Activated naive CD8-positive, alpha-beta T cell treated with anti-CD3 and anti-CD28 coated beads, Interleukin-2, amount 10 ng/mL, durations not matched to agents 7 days and 5 days (primary cell): Measurements from ENCODE around the gene EVI2B. TPM values are rescaled to one million over a fixed set of nuclear protein-coding genes. Genes with fewer than 3 reads are reported as not detected.
"Not testable (repeated sequence)": the region's sequence is repeated elsewhere in the genome, so short reads cannot be mapped to it uniquely, and the experiment has no call there.

ENCODE experiments used
- ATAC-seq: fragments of 150-1000 bp; cut with Tn5 transposase; one replicate; pipeline ENCODE4 v1.10.0; 2021; ENCODE audit warnings: low read depth, moderate library complexity
- POLR2A ChIA-PET: fragments of 350-600 bp; sonication (Branson Sonifier 250); formaldehyde crosslinking; loops from one replicate; lab custom pipeline; 2021; ENCODE audit warnings: antibody characterized with exemption; lab: Charles Lee
- DNase-seq: peaks from one replicate; pipeline ENCODE4 v3.0.0; 2021
- H3K27ac Mint-ChIP-seq: one replicate; pipeline ENCODE4 v1.8.0; 2022; ENCODE audit warnings: mild to moderate bottlenecking, mixed read lengths
- H3K27me3 Mint-ChIP-seq: one replicate; pipeline ENCODE4 v1.8.0; 2022; ENCODE audit warnings: mild to moderate bottlenecking, moderate library complexity, mixed read lengths
- H3K36me3 Mint-ChIP-seq: one replicate; pipeline ENCODE4 v1.8.0; 2021; ENCODE audit warnings: mild to moderate bottlenecking, mixed read lengths
- H3K4me1 Mint-ChIP-seq: one replicate; pipeline ENCODE4 v1.8.0; 2021; ENCODE audit warnings: mixed read lengths
- H3K4me3 Mint-ChIP-seq: one replicate; pipeline ENCODE4 v1.8.0; 2022; ENCODE audit warnings: mild to moderate bottlenecking, moderate library complexity, mixed read lengths
- H3K9me3 Mint-ChIP-seq: one replicate; pipeline ENCODE4 v1.8.0; 2021; ENCODE audit warnings: mixed read lengths
- total RNA-seq, 2 experiments: library from RNA; stranded (reverse); gene quantifications; one replicate each; pipeline ENCODE4 v1.2.3, GENCODE V29; 2021

EVI2B gene
- total RNA-seq, 2 experiments from 2014 or later = 88.5 to 100 TPM

DNA sequence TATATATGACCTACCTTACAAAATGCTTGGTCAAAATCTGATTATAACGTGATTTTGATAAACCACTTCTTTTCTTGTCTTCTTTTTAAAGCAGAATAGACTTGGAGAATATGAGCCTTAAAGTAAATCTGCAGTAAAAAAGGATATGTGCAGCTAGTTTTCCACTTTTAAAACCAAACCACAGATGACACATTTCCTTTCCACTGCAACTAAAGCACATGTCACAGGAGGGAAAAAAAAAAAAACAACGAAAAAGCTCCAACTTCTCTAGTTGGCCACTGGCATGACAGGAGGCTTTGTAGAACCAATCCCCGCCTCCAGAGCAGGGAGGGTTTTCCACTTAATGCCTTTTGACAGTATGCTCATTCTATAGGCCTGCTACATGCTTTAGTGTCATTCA is 7.6 kb upstream of the EVI2B start, which contains the start of gene EVI2A:
TSS of gene EVI2A (minus strand) at position 142 of the 400 bp plus-strand sequence. CDS start 2,609 bp downstream, outside the sequence.
- Mint-ChIP-seq H3K4me3 (peak within 1 kb of the TSS; percentile 89), H3K27me3 (no peaks in the 10 kb centered on the region), H3K27ac (peak within 1 kb of the TSS; percentile 97), H3K4me1 (peaks cover 22% of the 10 kb centered on the region), H3K36me3 (peaks cover 22% of the 10 kb centered on the region), H3K9me3 (no peaks in the 10 kb centered on the region)
- ATAC-seq = peak; percentile 94
- peak; percentile 50 for DNase-seq
- POLR2A ChIA-PET = interaction anchor here (0.6 to 2.1 kb wide), 6 partner anchors 10 to 187 kb away, joined by 3 to 54 read pairs (median 7); partner anchors contain the start of gene EVI2B

DNA sequence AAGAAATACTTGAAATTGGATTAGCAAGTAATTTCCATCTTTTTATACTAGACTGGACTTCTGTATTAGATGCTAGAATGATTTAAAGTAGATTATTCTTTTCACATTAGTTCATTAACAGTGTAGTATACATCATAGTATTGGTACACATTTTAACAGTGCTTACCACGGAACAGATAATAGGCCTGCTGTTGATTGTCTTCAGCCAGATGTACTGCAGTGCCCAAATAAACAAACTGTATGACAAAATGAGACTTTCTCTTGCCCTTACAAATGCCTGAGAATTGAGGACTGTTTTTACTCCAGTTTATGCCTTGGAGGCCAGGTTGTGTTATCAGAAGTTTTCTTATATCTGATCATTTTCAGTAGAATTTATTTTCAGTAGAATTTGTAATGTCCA is 6.9 kb upstream of the EVI2B start:
- POLR2A ChIA-PET = interaction anchor here (0.6 to 3.6 kb wide), 5 partner anchors 9 to 188 kb away, joined by 3 to 125 read pairs (median 12); partner anchors contain the start of gene EVI2B
- peaks cover 26% of the 10 kb centered on the region for H3K4me1 Mint-ChIP-seq
- peak overlapping the region; percentile 97 for H3K27ac Mint-ChIP-seq
- H3K36me3 Mint-ChIP-seq = peaks cover 23% of the 10 kb centered on the region
- peak overlapping the region; percentile 89 for H3K4me3 Mint-ChIP-seq
- H3K9me3 Mint-ChIP-seq = no peaks in the 10 kb centered on the region
- H3K27me3 Mint-ChIP-seq = no peaks in the 10 kb centered on the region
- no peak for ATAC-seq
- no peak for DNase-seq

DNA sequence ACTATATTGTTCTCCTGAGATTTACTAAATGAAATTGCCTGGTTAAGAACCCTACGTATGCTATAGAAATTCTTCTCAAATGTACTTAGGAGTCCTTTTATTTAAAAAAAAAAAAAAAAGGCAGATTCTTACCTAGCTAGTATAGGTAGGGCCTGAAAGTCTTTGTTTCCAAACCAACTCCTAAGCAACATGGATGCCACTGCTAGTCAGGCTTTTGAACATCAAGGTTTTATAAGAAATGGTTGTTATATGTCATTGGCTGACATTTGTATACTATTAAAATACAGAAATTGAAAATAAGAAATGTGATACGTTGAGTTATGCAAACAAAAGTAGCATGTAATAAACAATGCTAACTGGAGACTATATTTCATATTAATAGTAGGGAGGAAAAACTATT is 6.4 kb upstream of the EVI2B start:
- peaks cover 21% of the 10 kb centered on the region for H3K36me3 Mint-ChIP-seq
- DNase-seq = no peak
- ATAC-seq = no peak
- H3K9me3 Mint-ChIP-seq = no peaks in the 10 kb centered on the region
- peak overlapping the region; percentile 97 for H3K27ac Mint-ChIP-seq
- H3K4me3 Mint-ChIP-seq = peak overlapping the region; percentile 89
- peaks cover 30% of the 10 kb centered on the region for H3K4me1 Mint-ChIP-seq
- POLR2A ChIA-PET = interaction anchor here (0.6 to 3.6 kb wide), 4 partner anchors 11 to 189 kb away, joined by 3 to 125 read pairs (median 5); no protein-coding TSS in a partner anchor
- no peaks in the 10 kb centered on the region for H3K27me3 Mint-ChIP-seq

DNA sequence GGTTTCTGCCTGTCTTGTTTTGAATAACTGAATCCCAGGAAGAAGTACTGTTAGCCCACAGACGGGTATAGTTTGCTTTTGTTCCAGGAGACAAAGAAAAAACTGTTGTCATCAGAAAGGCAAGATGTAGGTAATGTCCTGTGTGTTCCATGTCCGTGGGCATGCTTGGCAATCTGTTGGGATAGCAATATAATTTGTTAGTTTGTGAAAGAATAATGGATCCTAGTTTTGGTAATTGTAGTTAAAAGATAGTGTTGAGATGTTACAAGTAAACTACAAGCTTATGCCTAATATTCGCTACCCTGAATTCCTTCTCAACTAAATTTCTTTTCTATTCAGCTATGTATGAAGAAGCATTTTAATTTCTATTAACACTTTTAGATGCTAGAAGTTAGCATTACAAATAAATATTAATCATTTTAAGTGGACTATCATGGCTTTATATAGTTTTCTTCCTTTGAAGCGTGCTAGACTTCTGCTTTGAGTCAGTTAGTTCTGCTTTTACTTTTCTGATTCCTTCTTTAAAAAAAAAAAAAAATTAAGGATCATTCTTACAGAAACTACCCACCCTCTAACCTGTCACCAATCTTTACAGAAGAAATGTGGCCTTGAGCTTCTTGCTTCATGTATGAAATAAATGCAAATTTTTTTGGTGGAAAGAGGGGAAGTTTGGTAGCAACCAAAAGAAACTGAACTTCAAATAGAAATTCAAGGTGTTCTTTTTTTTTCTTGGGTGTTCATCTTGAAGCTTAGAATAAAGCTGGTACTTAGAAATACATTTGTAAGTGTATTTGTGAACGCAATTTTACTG is 5.2 kb upstream of the EVI2B start:
- no peak for ATAC-seq
- Mint-ChIP-seq H3K27ac (peak overlapping the region; percentile 96), H3K4me1 (peaks cover 38% of the 10 kb centered on the region), H3K27me3 (no peaks in the 10 kb centered on the region), H3K4me3 (peak overlapping the region; percentile 89), H3K9me3 (no peaks in the 10 kb centered on the region), H3K36me3 (peaks cover 21% of the 10 kb centered on the region)
- POLR2A ChIA-PET = interaction anchor here (0.7 to 3.6 kb wide), 7 partner anchors 9 to 495 kb away, joined by 3 to 125 read pairs (median 7); partner anchors contain the start of gene CRLF3
- DNase-seq = no peak

GRCh38 chr17:31318298-31318801 is 4.5 kb upstream of the EVI2B start:
- peak overlapping the region; percentile 89 for H3K4me3 Mint-ChIP-seq
- no peaks in the 10 kb centered on the region for H3K27me3 Mint-ChIP-seq
- H3K4me1 Mint-ChIP-seq = peaks cover 37% of the 10 kb centered on the region
- peak overlapping the region; percentile 96 for H3K27ac Mint-ChIP-seq
- no peaks in the 10 kb centered on the region for H3K9me3 Mint-ChIP-seq
- ATAC-seq (peak; percentile 17), DNase-seq (peak; percentile 32)
- peaks cover 18% of the 10 kb centered on the region for H3K36me3 Mint-ChIP-seq
- POLR2A ChIA-PET = interaction anchor here (0.7 to 3.6 kb wide), 7 partner anchors 9 to 494 kb away, joined by 3 to 125 read pairs (median 7); partner anchors contain the start of gene CRLF3

GRCh38 chr17:31314782-31315100 is 887 bp upstream of the EVI2B start:
- H3K27me3 Mint-ChIP-seq = no peaks in the 10 kb centered on the region
- H3K4me3 Mint-ChIP-seq = peak overlapping the region; percentile 67
- H3K9me3 Mint-ChIP-seq = no peaks in the 10 kb centered on the region
- ATAC-seq (no peak), DNase-seq (no peak)
- POLR2A ChIA-PET = interaction anchor here (1.1 to 2.1 kb wide), 2 partner anchors 58 to 174 kb away, joined by 3 to 7 read pairs; no protein-coding TSS in a partner anchor
- H3K36me3 Mint-ChIP-seq = peaks cover 25% of the 10 kb centered on the region
- peak overlapping the region; percentile 81 for H3K27ac Mint-ChIP-seq
- peaks cover 45% of the 10 kb centered on the region for H3K4me1 Mint-ChIP-seq

DNA sequence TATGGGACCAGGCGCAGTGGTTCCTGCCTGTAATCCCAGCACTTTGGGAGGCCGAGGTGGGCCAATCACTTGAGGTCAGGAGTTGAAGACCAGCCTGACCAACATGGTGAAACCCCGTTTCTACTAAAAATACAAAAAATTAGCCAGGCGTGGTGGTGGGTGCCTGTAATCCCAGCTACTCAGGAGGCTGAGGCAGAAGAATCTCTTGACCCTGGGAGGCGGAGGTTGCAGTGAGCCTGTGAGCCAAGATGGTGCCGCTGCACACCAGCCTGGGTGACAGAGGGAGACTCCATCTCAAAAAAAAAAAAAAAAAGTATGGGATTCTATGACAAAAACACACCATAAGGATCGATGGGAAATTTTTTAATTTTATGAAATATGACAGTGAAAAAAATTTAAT is 1.6 kb downstream of the EVI2B start:
- Mint-ChIP-seq H3K4me3 (peak overlapping the region; percentile 92), H3K36me3 (peaks cover 18% of the 10 kb centered on the region), H3K4me1 (peaks cover 52% of the 10 kb centered on the region), H3K27ac (peak overlapping the region; percentile 97)
- not testable (repeated sequence) for H3K9me3 Mint-ChIP-seq, H3K27me3 Mint-ChIP-seq, ATAC-seq
- DNase-seq = peak; percentile 57
- POLR2A ChIA-PET = interaction anchor here (4.8 to 6.0 kb wide), 2 partner anchors 7 to 10 kb away, joined by 54 to 125 read pairs; partner anchors contain the start of gene EVI2A

GRCh38 chr17:31311526-31311925 is 2.3 kb downstream of the EVI2B start:
- no peaks in the 10 kb centered on the region for H3K27me3 Mint-ChIP-seq
- POLR2A ChIA-PET = interaction anchor here (1.6 to 6.0 kb wide), 3 partner anchors 7 to 20 kb away, joined by 3 to 125 read pairs (median 54); partner anchors contain the start of gene EVI2A

GRCh38 chr17:31310886-31311285 is 3.0 kb downstream of the EVI2B start:
- Mint-ChIP-seq H3K27me3 (no peaks in the 10 kb centered on the region), H3K4me3 (peak overlapping the region; percentile 92), H3K4me1 (peaks cover 53% of the 10 kb centered on the region), H3K9me3 (no peaks in the 10 kb centered on the region), H3K27ac (peak overlapping the region; percentile 97), H3K36me3 (peaks cover 28% of the 10 kb centered on the region)
- DNase-seq = peak; percentile 41
- POLR2A ChIA-PET = interaction anchor here (1.0 to 6.0 kb wide), 7 partner anchors 8 to 502 kb away, joined by 3 to 125 read pairs (median 3); partner anchors contain the start of genes CRLF3 and EVI2A
- peak; percentile 21 for ATAC-seq

More at GRCh38 chr17:31311526-31311925, 2.3 kb downstream of the EVI2B start:
- peak overlapping the region; percentile 97 for H3K27ac Mint-ChIP-seq
- no peaks in the 10 kb centered on the region for H3K9me3 Mint-ChIP-seq
- no peak for DNase-seq
- H3K36me3 Mint-ChIP-seq = peaks cover 23% of the 10 kb centered on the region
- peaks cover 51% of the 10 kb centered on the region for H3K4me1 Mint-ChIP-seq
- peak overlapping the region; percentile 92 for H3K4me3 Mint-ChIP-seq
- ATAC-seq = no peak

- Mint-ChIP-seq H3K4me3 (peak overlapping the region; percentile 89), H3K9me3 (peaks cover under 1% of the 10 kb centered on the region), H3K36me3 (peaks cover 34% of the 10 kb centered on the region), H3K27me3 (no peaks in the 10 kb centered on the region), H3K27ac (peak overlapping the region; percentile 97), H3K4me1 (peaks cover 51% of the 10 kb centered on the region)
- ATAC-seq = peak; percentile 53
- POLR2A ChIA-PET = interaction anchor here (1.0 to 6.0 kb wide), 8 partner anchors 9 to 501 kb away, joined by 3 to 125 read pairs (median 3); partner anchors contain the start of genes CRLF3 and EVI2A
- DNase-seq = no peak
Observed at GRCh38 chr17:31310260-31310659, 3.6 kb downstream of the EVI2B start.

DNA sequence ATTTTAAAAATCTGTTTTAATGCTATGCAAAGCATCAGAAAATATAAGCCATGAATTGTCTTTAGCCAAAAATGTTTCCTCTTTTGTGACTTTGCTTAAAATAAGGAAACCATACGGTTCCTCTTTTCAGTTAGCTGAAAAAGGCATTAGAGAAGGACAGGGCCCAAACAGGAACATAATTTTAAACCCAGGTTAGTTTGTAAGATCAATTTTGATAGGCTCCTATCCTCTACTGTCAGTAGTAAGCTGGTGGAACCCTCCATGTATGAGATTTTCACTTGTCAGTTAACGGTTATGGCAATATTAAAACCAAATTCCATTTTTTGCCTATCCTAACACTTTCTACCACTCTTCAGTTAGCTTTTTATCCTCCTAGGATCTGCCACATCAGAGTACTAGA is 4.3 kb downstream of the EVI2B start:
- peaks cover 49% of the 10 kb centered on the region for H3K4me1 Mint-ChIP-seq
- H3K9me3 Mint-ChIP-seq = peaks cover 4% of the 10 kb centered on the region
- H3K36me3 Mint-ChIP-seq = peaks cover 41% of the 10 kb centered on the region
- POLR2A ChIA-PET = interaction anchor here (1.4 to 6.0 kb wide), 3 partner anchors 9 to 19 kb away, joined by 3 to 125 read pairs (median 54); partner anchors contain the start of gene EVI2A
- peak overlapping the region; percentile 89 for H3K4me3 Mint-ChIP-seq
- peak; percentile 23 for ATAC-seq
- no peaks in the 10 kb centered on the region for H3K27me3 Mint-ChIP-seq
- peak overlapping the region; percentile 97 for H3K27ac Mint-ChIP-seq
- no peak for DNase-seq

DNA sequence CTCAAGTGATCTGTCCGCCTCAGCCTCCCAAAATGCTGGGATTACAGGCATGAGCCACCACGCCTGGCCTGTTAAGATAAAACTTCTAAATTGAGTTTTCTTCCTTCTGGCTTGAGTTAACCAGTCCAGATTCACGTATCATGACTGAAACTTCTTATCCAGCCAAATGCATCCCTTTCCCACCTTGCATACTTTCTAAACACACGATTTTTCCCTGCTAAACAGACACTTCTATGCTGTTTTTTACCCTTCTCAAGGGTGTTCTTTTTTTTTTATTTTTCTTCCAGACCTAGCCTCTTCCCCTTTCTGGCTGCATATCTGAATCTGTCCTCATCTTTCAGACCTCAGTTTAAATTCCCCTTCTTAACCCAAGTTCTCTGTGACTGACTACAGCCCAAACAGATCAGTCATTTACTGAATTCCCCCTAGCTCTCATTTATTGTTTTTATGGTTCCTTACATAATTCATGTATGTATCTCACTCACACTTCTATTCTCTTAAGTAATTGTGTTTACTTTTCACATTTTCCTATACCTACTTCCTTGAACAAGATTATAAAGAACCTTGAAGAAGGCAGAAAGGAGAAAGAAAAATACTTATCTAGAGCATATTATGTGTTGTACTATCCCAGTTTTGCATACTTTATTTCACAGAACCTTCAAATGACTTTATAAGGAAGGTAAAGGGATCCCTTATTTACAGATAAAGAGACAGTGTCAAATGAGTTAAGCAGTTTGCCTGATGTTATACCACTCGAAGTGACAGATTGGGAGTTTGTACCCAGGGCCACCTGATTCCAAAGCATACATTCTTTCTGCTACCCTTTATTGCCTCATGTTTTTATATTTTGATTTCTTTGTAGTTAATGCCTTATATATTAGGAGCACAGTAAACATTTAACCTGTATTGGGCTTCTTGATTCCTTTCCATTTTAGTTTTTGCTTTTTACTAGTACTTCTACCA is 5.2 kb downstream of the EVI2B start:
- DNase-seq (no peak), ATAC-seq (no peak)
- POLR2A ChIA-PET = interaction anchor here (0.6 to 6.0 kb wide), 4 partner anchors 10 to 391 kb away, joined by 3 to 125 read pairs (median 29); partner anchors contain the start of gene EVI2A
- Mint-ChIP-seq H3K27me3 (no peaks in the 10 kb centered on the region), H3K9me3 (peaks cover 6% of the 10 kb centered on the region), H3K27ac (peak overlapping the region; percentile 97), H3K4me3 (peak overlapping the region; percentile 89), H3K4me1 (peaks cover 44% of the 10 kb centered on the region), H3K36me3 (peaks cover 48% of the 10 kb centered on the region)
